NCI-H526 treated with DMSO at 0.1 percent for 48 hours (cell line): ENCODE results near the gene ANTXR2.
"Not testable (repeated sequence)": the region's sequence is repeated elsewhere in the genome, so short reads cannot be mapped to it uniquely, and the experiment has no call there.

Source experiments
- DNase-seq: peaks from one replicate; lab custom pipeline; 2025; lab: John Stamatoyannopoulos, UW

ANTXR2 gene

GRCh38 chr4:79918292-79918691 lies 154.7 kb downstream of the ANTXR2 start:
- no peak for DNase-seq

- no peak for DNase-seq
Observed at GRCh38 chr4:79917246-79917645, 155.8 kb downstream of the ANTXR2 start.

- DNase-seq, result no peak
Observed at GRCh38 chr4:79915246-79915645, 157.8 kb downstream of the ANTXR2 start.

- DNase-seq, result no peak
Observed at GRCh38 chr4:79913581-79913980, 159.4 kb downstream of the ANTXR2 start.

DNA sequence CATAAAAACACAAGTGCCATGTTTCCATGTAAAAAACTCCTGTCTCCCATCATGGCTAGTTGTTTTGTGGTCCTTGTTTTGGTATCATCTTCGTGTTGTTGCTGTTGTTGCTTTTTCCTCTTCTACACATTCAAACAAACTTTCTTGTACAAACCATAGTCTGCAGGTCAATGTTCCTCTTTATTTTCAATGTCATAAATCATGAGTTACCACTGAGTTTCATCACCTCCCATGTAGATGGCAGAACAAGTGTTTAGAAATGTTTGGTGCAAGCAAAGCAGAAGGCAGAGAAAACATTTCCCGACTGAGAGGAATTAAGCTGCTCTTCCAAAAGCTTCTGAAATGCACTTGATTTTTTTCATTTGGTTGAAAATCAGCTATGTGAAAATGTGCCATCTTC lies 166.0 kb downstream of the ANTXR2 start:
- DNase-seq, result no peak

GRCh38 chr4:79906303-79906702 lies 166.7 kb downstream of the ANTXR2 start:
- no peak for DNase-seq

DNA sequence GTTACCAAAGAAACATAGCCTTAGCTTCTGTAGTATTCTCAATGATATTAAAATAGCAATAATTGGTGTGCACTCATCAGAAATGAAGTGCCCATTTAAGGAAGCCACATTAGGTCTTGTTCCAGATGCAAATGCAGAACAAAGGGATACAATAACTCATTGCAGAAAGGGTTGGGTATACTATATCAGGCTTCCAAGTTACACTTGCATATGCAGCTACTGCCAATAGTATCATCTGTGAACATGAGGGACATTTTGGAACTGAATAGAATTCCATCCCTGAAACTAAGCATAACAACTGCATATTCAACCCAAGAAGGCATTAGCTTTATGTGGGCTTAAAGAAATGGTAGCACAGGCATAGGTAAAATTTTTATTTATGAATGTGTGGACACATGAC lies 167.8 kb downstream of the ANTXR2 start:
- DNase-seq, result no peak

DNA sequence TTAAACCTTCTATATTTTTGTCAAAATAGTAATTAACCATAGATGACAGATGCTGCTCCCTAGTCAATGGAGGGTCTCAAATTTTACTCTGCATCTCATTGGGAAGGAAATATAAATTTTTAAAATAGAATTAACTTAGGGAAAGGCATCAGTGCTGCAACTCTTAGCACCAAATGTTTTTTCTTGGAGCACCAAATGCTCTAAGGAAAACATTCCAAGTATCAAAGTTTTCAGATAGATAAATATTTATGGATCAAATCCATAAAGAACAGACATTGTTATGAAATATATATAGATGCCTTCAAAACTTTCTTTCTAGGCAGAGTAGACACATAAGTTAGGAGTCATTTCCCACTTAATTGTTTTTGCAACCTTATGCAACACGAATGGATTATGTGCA lies 168.7 kb downstream of the ANTXR2 start:
- no peak for DNase-seq

DNA sequence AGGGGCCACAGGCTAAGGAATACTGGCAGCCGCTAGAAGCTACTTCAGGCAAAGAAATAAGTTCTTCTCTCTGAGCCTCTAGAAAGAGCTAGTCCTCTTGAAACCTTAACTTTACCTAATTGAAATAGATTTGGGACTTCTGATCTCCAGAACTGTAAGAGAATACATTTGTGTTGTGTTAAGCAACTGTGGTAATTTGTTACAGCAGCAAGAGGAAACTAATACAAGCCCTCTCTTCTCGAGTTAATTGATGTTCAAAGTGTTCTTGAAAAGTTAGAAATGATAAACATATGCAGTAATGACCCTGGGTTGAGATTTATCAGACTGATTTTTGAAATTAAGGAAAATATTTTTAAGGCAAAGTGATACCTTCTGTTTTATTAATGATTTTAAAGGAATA lies 172.8 kb downstream of the ANTXR2 start:
- no peak for DNase-seq

DNA sequence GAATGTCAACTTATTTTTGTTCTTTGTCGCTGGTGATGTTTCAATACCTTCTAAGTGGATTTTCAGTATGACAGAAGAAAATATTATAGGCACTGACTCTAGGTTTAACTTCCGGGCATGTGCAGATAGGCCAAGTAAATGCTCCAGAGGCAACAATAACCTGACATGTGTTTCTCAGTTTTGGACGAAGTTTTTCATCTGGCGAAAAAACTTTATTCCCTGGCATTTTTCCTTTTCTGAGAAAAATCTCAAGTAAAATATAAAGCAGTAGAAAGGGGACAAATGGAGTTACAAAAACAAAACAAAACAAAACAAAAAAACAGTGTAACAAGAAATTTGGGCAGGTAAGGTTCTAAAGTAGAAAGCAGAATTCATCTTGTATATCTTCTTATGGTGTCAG lies 173.5 kb downstream of the ANTXR2 start:
- DNase-seq, result no peak

DNA sequence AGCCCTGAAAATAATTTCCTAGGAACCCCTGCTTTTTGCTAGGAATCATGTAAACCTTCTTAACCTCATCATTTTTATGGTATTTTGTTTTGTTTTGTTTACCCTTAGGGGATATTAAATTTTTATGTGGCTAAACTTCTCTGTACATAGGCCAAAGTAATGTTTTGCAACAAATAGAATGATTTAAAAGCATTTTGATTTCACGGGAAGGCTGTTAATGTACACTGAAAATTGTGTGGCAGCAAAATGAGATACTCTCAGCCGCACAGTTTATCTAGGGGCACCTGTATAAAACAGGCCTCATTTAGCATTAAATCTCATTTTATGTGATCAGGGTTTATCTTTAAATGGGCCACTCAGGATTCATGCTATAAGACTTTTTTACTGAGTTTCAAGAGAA lies 175.0 kb downstream of the ANTXR2 start:
- no peak for DNase-seq

GRCh38 chr4:79897174-79897573 lies 175.9 kb downstream of the ANTXR2 start:
- DNase-seq, result no peak

GRCh38 chr4:79893456-79893855 lies 179.6 kb downstream of the ANTXR2 start:
- no peak for DNase-seq

DNA sequence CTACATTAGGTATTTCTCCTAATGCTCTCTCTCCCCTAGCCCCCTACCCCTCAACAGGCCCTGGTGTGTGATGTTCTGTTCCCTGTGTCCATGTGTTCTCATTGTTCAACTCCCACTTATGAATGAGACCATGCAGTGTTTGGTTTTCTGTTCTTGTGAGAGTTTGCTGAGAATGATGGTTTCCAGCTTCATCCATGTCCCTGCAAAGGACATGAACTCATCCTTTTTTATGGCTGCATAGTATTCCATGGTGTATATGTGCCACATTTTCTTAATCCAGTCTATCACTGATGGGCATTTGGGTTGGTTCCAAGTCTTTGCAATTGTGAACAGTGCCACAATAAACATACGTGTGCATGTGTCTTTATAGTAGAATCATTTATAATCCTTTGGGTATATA lies 184.0 kb downstream of the ANTXR2 start:
- DNase-seq, result not testable (repeated sequence)

- no peak for DNase-seq
Observed at GRCh38 chr4:79886557-79886956, 186.5 kb downstream of the ANTXR2 start.

DNA sequence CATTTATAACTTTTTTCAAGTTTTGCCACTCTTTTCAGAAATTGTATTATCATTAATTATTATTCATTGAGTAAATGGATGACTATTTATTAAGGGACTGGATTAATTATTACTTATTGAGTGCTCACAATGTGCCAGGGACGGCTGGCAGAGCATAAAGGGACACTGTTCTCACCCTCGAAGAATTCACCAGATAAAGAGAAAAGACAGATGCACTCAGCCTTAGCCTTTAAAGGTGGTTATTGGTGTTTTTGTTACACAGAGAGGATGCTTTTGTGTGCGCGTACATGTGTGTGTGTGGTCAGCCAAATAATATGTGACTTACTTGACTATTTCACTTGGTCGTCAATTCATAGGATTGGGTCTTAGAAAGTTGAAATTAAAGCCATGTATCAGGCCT lies 187.0 kb downstream of the ANTXR2 start:
- no peak for DNase-seq

DNA sequence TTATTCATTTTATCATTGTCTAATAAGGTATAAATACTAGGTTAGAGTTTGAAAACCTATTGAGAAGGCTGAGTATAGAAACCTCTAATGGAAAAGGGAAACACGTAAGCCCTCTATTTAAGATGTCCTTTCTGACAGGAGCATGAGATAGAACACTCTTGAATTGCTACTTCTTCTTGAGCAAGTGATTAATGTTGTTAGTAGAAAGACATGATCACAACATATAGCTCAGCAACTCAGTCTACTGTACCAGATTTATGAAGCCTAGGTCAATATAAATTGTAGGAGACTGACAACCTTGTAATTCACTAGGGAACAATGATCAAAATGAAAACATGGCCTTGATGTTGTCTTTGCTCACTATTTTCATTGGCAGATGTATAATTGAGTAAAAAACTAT lies 189.7 kb downstream of the ANTXR2 start:
- no peak for DNase-seq

DNA sequence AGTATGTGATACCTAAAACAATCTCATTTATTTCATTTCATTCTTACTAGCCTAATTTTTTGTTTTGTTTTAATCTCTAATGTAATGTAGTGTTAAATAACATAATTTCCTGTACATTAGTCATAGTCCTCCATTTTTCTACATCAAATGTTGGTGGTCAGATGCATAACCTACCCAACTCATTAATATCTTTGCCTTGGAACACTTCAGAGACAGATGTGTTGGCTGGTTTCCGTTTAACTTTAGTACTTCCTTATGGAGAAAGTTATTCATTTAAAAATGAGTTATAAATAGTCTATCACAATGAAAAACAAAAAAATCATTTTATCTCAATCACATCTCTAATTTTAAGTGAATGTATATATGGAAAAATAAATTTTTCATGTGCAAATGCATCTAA lies 190.2 kb downstream of the ANTXR2 start:
- no peak for DNase-seq

DNA sequence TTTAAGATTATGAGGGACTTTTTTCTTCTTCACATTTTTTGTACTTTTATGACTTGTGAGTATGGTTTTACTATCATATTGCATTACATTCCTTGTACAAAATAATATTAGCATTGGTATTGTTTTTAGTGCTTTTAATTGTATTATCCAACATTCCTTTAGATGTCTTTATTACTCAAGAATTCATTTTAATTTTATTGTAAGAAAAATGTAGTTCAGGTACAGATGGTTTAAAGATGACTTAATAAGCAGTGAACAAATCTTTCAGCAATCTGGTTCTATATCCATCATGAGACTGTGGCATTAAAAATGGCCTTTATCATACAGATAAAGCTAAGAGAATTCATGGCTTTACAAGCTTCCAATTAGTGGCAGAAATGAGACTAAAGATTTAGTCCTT lies 191.6 kb downstream of the ANTXR2 start:
- no peak for DNase-seq

- no peak for DNase-seq
Observed at GRCh38 chr4:79877511-79877910, 195.5 kb downstream of the ANTXR2 start.

GRCh38 chr4:79875344-79875899 lies 197.6 kb downstream of the ANTXR2 start:
- no peak for DNase-seq

DNA sequence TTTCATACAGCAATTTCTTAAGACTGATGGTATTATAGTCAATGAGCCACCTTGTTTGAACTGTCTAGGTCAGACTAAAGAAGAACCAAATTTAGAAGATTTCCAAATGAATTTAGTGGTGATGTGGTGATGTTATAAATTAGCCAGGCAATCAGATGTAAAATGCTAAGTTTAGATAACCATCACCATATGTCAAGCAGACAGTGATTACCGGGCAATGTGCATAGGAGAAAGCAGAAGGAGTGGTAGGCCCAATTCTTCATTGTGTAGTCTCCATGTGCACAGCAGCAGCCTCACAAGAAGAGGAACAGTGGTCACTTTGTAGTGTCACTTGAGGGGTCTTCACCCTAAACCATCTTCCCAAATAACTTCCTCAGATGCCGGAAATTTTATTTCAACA lies 198.8 kb downstream of the ANTXR2 start:
- DNase-seq, result no peak

GRCh38 chr4:79872738-79873137 lies 200.3 kb downstream of the ANTXR2 start:
- no peak for DNase-seq

DNA sequence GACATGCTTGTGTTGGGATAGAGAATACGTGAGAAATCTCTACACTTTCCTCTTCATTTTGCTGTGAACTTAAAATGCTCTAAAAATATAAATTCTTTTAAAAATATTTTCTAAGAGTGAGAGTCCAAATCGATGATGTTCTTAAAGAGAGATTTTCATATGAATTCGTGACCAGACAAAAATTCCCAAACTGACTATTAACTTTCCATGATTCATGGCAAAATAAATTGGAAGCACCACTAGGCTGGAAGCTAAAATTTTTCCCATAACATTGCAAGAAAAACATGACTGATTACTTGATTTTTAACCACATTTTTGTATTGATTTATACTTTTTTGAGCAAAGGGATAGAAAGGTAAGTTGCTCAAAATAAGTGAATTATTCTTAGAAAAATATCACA lies 201.1 kb downstream of the ANTXR2 start:
- no peak for DNase-seq
